Ovary (tissue), 3 donors: ENCODE data around the gene FLOT2.
"Not testable (repeated sequence)": the region's sequence is repeated elsewhere in the genome, so short reads cannot be mapped to it uniquely, and the experiment has no call there.

ENCODE experiments used
- CTCF ChIP-seq, 3 donors: fragments of 450-650 bp in 2 of 3; fragments of 200-600 bp in 1 of 3; IDR thresholded peaks; one replicate each; pipeline versions ENCODE4 v1.5.1 to v1.8.0; 2016 to 2022; ENCODE audit warnings: antibody characterized with exemption in 3 of 3, mild to moderate bottlenecking in 1 of 3
- EP300 ChIP-seq: sonication (generic); formaldehyde crosslinking; IDR thresholded peaks from one replicate; pipeline ENCODE4 v1.6.1; 2017; ENCODE audit warnings: antibody characterized with exemption
- POLR2A ChIP-seq: fragments of 450-650 bp; IDR thresholded peaks from one replicate; pipeline ENCODE4 v1.6.1; 2017; ENCODE audit warnings: antibody characterized with exemption, mild to moderate bottlenecking, moderate library complexity
- donor health status: DM: no; HTN: no; CAD: no.

DNA sequence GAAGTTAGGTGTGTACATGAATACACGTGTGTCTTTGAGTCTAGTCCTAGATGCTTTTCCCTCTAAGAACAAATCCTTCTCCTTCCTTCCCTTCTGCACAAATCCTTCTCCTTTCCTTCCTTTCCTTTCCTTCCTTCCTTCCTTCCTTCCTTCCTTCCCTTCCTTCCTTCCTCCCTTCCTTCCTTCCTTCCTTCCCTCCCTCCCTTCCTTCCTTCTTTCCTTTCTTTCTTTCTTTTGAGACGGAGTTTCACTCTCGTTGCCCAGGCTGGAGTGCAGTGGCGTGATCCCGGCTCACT lies 6.0 kb upstream of the FLOT2 start:
- not testable (repeated sequence) for TF ChIP-seq POLR2A; CTCF (IDR thresholded peaks at IDR 0.05); EP300
